Tibial artery (tissue), 4 donors: Measurements from ENCODE around the gene POLA1.

Experiments
- DNase-seq, 2 donors: peaks; one replicate each; pipeline ENCODE4 v3.0.0-alpha.2; 2019
- H3K27ac ChIP-seq, 2 donors: fragments of 200-600 bp; sonication (generic) in 1 of 2; 1 replicate in 1 of 2; 2 replicates in 1 of 2; pipeline ENCODE4 v1.5.1; 2018 to 2019; ENCODE audit warnings: mild to moderate bottlenecking in 1 of 2
- H3K27me3 ChIP-seq, 2 donors: fragments of 200-600 bp; sonication (generic) in 1 of 2; one replicate each; pipeline versions ENCODE4 v1.5.1 to v1.6.0; 2016 to 2019
- H3K36me3 ChIP-seq, 3 donors: fragments of 200-600 bp; sonication (generic) in 2 of 3; one replicate each; pipeline ENCODE4 v1.5.1; 2016 to 2019; ENCODE audit warnings: mild to moderate bottlenecking in 2 of 3
- H3K4me1 ChIP-seq, 4 donors: fragments of 200-600 bp; sonication (generic) in 2 of 4; 1 replicate in 3 of 4; 2 replicates in 1 of 4; pipeline ENCODE4 v1.5.1; 2016 to 2019
- H3K4me3 ChIP-seq, 2 donors: fragments of 200-600 bp; sonication (generic) in 1 of 2; 1 replicate in 1 of 2; 2 replicates in 1 of 2; pipeline ENCODE4 v1.5.1; 2018 to 2019; ENCODE audit warnings: mild to moderate bottlenecking in 2 of 2
- H3K9me3 ChIP-seq, 3 donors: fragments of 200-600 bp; sonication (generic) in 1 of 3; one replicate each; pipeline ENCODE4 v1.5.1; 2016 to 2019
- CTCF ChIP-seq, 2 experiments: fragments of 200-600 bp in 1 of 2; fragments of 450-650 bp in 1 of 2; IDR thresholded peaks; one replicate each; pipeline ENCODE4 v1.5.1; 2017 to 2019; ENCODE audit warnings: antibody characterized with exemption in 2 of 2, mild to moderate bottlenecking in 1 of 2, moderate library complexity in 1 of 2
- intact Hi-C: fragments of 100-400 bp; cut with DNase I; formaldehyde crosslinking; loops from one replicate; pipeline ENCODE4 v1.15.0; 2023; ENCODE audit warnings: low total_unique reads

The POLA1 gene

GRCh38 chrX:24837966-24838365 lies 144.2 kb downstream of the POLA1 start:
- H3K4me1 ChIP-seq, result peaks cover 0 to 6% (median 2%) of the 10 kb centered on the region in 4 donors
- no peak overlapping the region for H3K27ac ChIP-seq
- H3K27me3 ChIP-seq, result no peaks in the 10 kb centered on the region
- no peak for DNase-seq
- TF ChIP-seq CTCF (IDR thresholded peaks at IDR 0.05), result no peak
- intact Hi-C loops, result loop anchor here (5.0 kb wide), 1 partner anchor 304 kb away; no protein-coding TSS in a partner anchor
- H3K9me3 ChIP-seq, result no peaks in the 10 kb centered on the region
- H3K4me3 ChIP-seq, result no peak overlapping the region
- no peaks in the 10 kb centered on the region for H3K36me3 ChIP-seq

GRCh38 chrX:24838629-24839028 lies 144.9 kb downstream of the POLA1 start:
- no peak for DNase-seq
- intact Hi-C loops, result loop anchor here (5.0 kb wide), 1 partner anchor 304 kb away; no protein-coding TSS in a partner anchor
- peak; percentile 29 to 35 for TF ChIP-seq CTCF (IDR thresholded peaks at IDR 0.05)
- no peak overlapping the region for H3K27ac ChIP-seq
- H3K4me3 ChIP-seq, result no peak overlapping the region
- no peaks in the 10 kb centered on the region for H3K27me3 ChIP-seq
- H3K9me3 ChIP-seq, result no peaks in the 10 kb centered on the region
- no peaks in the 10 kb centered on the region for H3K36me3 ChIP-seq
- peaks cover 0 to 6% (median 2%) of the 10 kb centered on the region in 4 donors for H3K4me1 ChIP-seq

GRCh38 chrX:24839331-24839730 lies 145.6 kb downstream of the POLA1 start:
- intact Hi-C loops, result loop anchor here (5.0 kb wide), 1 partner anchor 303 kb away; no protein-coding TSS in a partner anchor

GRCh38 chrX:24842486-24842885 lies 148.8 kb downstream of the POLA1 start:
- Histone ChIP-seq H3K4me1 (peaks cover 0 to 6% (median 2%) of the 10 kb centered on the region in 4 donors), H3K27ac (no peak overlapping the region), H3K27me3 (no peaks in the 10 kb centered on the region), H3K36me3 (no peaks in the 10 kb centered on the region), H3K9me3 (no peaks in the 10 kb centered on the region), H3K4me3 (no peak overlapping the region)
- no peak for DNase-seq
- intact Hi-C loops, result no loop called here
- TF ChIP-seq CTCF (IDR thresholded peaks at IDR 0.05), result no peak

More at GRCh38 chrX:24839331-24839730, 145.6 kb downstream of the POLA1 start:
- DNase-seq, result no peak
- Histone ChIP-seq H3K4me3 (no peak overlapping the region), H3K27ac (no peak overlapping the region), H3K9me3 (no peaks in the 10 kb centered on the region), H3K27me3 (no peaks in the 10 kb centered on the region), H3K4me1 (peaks cover 0 to 6% (median 2%) of the 10 kb centered on the region in 4 donors), H3K36me3 (no peaks in the 10 kb centered on the region)
- no peak for TF ChIP-seq CTCF (IDR thresholded peaks at IDR 0.05)

- intact Hi-C loops, result no loop called here
- Histone ChIP-seq H3K4me1 (peaks cover 0 to 6% (median 2%) of the 10 kb centered on the region in 4 donors), H3K4me3 (no peak overlapping the region), H3K9me3 (no peaks in the 10 kb centered on the region), H3K36me3 (no peaks in the 10 kb centered on the region), H3K27ac (no peak overlapping the region), H3K27me3 (no peaks in the 10 kb centered on the region)
- no peak for TF ChIP-seq CTCF (IDR thresholded peaks at IDR 0.05)
- peak in 1 of 2 donors; percentile 29 for DNase-seq
Measured at GRCh38 chrX:24846550-24847150, 152.9 kb downstream of the POLA1 start.
